ENCODE results near the gene KANK4. TPM values are rescaled to one million over a fixed set of nuclear protein-coding genes. Genes with fewer than 3 reads are reported as not detected.

The KANK4 gene
- total and polyA plus RNA-seq, 2 donors (not counting 1 experiment from before 2014, with no cell fraction given), result not detected

GRCh38 chr1:62196086-62196690, 123.0 kb downstream of the KANK4 start:
- no peak overlapping the region for H3K4me3 ChIP-seq (replicated peaks in 1 of 4; ENCODE audit: control extremely low read depth in 1 of 4, insufficient read depth in 1 of 4, low read depth in 3 of 4, low read length in 4 of 4)
- no peak overlapping the region for H3K4me2 ChIP-seq (ENCODE audit: extremely low read depth, insufficient read depth, low read length)
- H2AFZ ChIP-seq (ENCODE audit: low read length), result no peak overlapping the region
- H4K20me1 ChIP-seq (ENCODE audit: control insufficient read depth, extremely low read depth, insufficient read depth, low read length), result no peaks in the 10 kb centered on the region
- H3K36me3 ChIP-seq (ENCODE audit: control insufficient read depth, insufficient read depth, low read length), result no peaks in the 10 kb centered on the region
- H3K9ac ChIP-seq (ENCODE audit: insufficient read depth, low read length), result no peak overlapping the region
- H3K27ac ChIP-seq (ENCODE audit: insufficient read depth, low read length), result no peak overlapping the region
- no peaks in the 10 kb centered on the region for H3K27me3 ChIP-seq (ENCODE audit: control insufficient read depth, insufficient read depth, low read length)
- no peaks in the 10 kb centered on the region for H3K9me3 ChIP-seq (ENCODE audit: control insufficient read depth, insufficient read depth, low read depth, low read length)
- no peak for DNase-seq (ENCODE audit: low read depth in 2 of 2)
- TF ChIP-seq CTCF (conservative IDR thresholded peaks at IDR 0.05 in 1 of 2, IDR thresholded peaks at IDR 0.05 in 1 of 2; ENCODE audit: low read depth in 1 of 2, low read length in 2 of 2) (no peak), EZH2 (IDR thresholded peaks at IDR 0.05; ENCODE audit: low read length, missing control alignments) (no peak)
- H3K4me1 ChIP-seq (ENCODE audit: control insufficient read depth, extremely low read depth, insufficient read depth, low read length), result no peaks in the 10 kb centered on the region
- no peaks in the 10 kb centered on the region for H3K79me2 ChIP-seq (ENCODE audit: control insufficient read depth, insufficient read depth, low read length)

- DNase-seq (ENCODE audit: low read depth in 2 of 2), result peak in 1 of 2 donors; percentile 17
- Histone ChIP-seq H4K20me1 (ENCODE audit: control insufficient read depth, extremely low read depth, insufficient read depth, low read length) (no peaks in the 10 kb centered on the region), H3K36me3 (ENCODE audit: control insufficient read depth, insufficient read depth, low read length) (no peaks in the 10 kb centered on the region), H3K27ac (ENCODE audit: insufficient read depth, low read length) (no peak within 1 kb of the TSS), H2AFZ (ENCODE audit: low read length) (no peak within 1 kb of the TSS), H3K79me2 (ENCODE audit: control insufficient read depth, insufficient read depth, low read length) (no peaks in the 10 kb centered on the region), H3K4me2 (ENCODE audit: extremely low read depth, insufficient read depth, low read length) (no peak within 1 kb of the TSS), H3K4me3 (replicated peaks in 1 of 4; ENCODE audit: control extremely low read depth in 1 of 4, insufficient read depth in 1 of 4, low read depth in 3 of 4, low read length in 4 of 4) (peak within 1 kb of the TSS in 1 of 4 experiments; percentile 26), H3K9ac (ENCODE audit: insufficient read depth, low read length) (no peak within 1 kb of the TSS), H3K4me1 (ENCODE audit: control insufficient read depth, extremely low read depth, insufficient read depth, low read length) (no peaks in the 10 kb centered on the region), H3K9me3 (ENCODE audit: control insufficient read depth, insufficient read depth, low read depth, low read length) (no peaks in the 10 kb centered on the region), H3K27me3 (ENCODE audit: control insufficient read depth, insufficient read depth, low read length) (no peaks in the 10 kb centered on the region)
- TF ChIP-seq CTCF (conservative IDR thresholded peaks at IDR 0.05 in 1 of 2, IDR thresholded peaks at IDR 0.05 in 1 of 2; ENCODE audit: low read depth in 1 of 2, low read length in 2 of 2) (no peak), EZH2 (IDR thresholded peaks at IDR 0.05; ENCODE audit: low read length, missing control alignments) (no peak)
Measured at GRCh38 chr1:62194651-62195544, 124.3 kb downstream of the KANK4 start, which contains the start of gene L1TD1. L1TD1 (plus strand) TSS chr1:62194849; CDS start chr1:62206629, 11,780 bp downstream.

GRCh38 chr1:62188111-62188510, 131.1 kb downstream of the KANK4 start:
- Histone ChIP-seq H2AFZ (ENCODE audit: low read length) (no peak overlapping the region), H3K4me3 (replicated peaks in 1 of 4; ENCODE audit: control extremely low read depth in 1 of 4, insufficient read depth in 1 of 4, low read depth in 3 of 4, low read length in 4 of 4) (no peak overlapping the region), H3K4me1 (ENCODE audit: control insufficient read depth, extremely low read depth, insufficient read depth, low read length) (no peaks in the 10 kb centered on the region), H3K9ac (ENCODE audit: insufficient read depth, low read length) (no peak overlapping the region), H3K9me3 (ENCODE audit: control insufficient read depth, insufficient read depth, low read depth, low read length) (no peaks in the 10 kb centered on the region), H3K27me3 (ENCODE audit: control insufficient read depth, insufficient read depth, low read length) (no peaks in the 10 kb centered on the region), H4K20me1 (ENCODE audit: control insufficient read depth, extremely low read depth, insufficient read depth, low read length) (no peaks in the 10 kb centered on the region), H3K4me2 (ENCODE audit: extremely low read depth, insufficient read depth, low read length) (no peak overlapping the region), H3K36me3 (ENCODE audit: control insufficient read depth, insufficient read depth, low read length) (no peaks in the 10 kb centered on the region), H3K27ac (ENCODE audit: insufficient read depth, low read length) (no peak overlapping the region), H3K79me2 (ENCODE audit: control insufficient read depth, insufficient read depth, low read length) (no peaks in the 10 kb centered on the region)
- DNase-seq (ENCODE audit: low read depth in 2 of 2), result no peak
- TF ChIP-seq EZH2 (IDR thresholded peaks at IDR 0.05; ENCODE audit: low read length, missing control alignments) (no peak), CTCF (conservative IDR thresholded peaks at IDR 0.05 in 1 of 2, IDR thresholded peaks at IDR 0.05 in 1 of 2; ENCODE audit: low read depth in 1 of 2, low read length in 2 of 2) (no peak)

All from fibroblast of lung (primary cell).